ENCODE data around the gene TJP2.
"Not testable (repeated sequence)": the region's sequence is repeated elsewhere in the genome, so short reads cannot be mapped to it uniquely, and the experiment has no call there.

The TJP2 gene

GRCh38 chr9:69164573-69164972, 9.5 kb upstream of the TJP2 start:
- DNase-seq, result not testable (repeated sequence)

GRCh38 chr9:69165581-69165980, 8.5 kb upstream of the TJP2 start:
- no peak for DNase-seq

GRCh38 chr9:69168709-69169217, 5.3 kb upstream of the TJP2 start:
- no peak for DNase-seq

GRCh38 chr9:69170231-69170630, 3.8 kb upstream of the TJP2 start:
- no peak for DNase-seq

GRCh38 chr9:69171049-69171448, 3.0 kb upstream of the TJP2 start:
- no peak for DNase-seq

GRCh38 chr9:69171517-69171916, 2.6 kb upstream of the TJP2 start:
- DNase-seq, result no peak

GRCh38 chr9:69172895-69173294, 1.2 kb upstream of the TJP2 start:
- DNase-seq, result no peak

GRCh38 chr9:69173497-69173890, 583 bp upstream of the TJP2 start:
- no peak for DNase-seq

- no peak for DNase-seq
Measured at GRCh38 chr9:69174616-69175463, 763 bp downstream of the TJP2 start.

- DNase-seq, result no peak
Measured at GRCh38 chr9:69175486-69175885, 1.4 kb downstream of the TJP2 start.

GRCh38 chr9:69176471-69177171, 2.5 kb downstream of the TJP2 start:
- DNase-seq, result no peak

GRCh38 chr9:69178583-69179011, 4.5 kb downstream of the TJP2 start:
- DNase-seq, result no peak

GRCh38 chr9:69179037-69179436, 5.0 kb downstream of the TJP2 start:
- DNase-seq, result no peak

GRCh38 chr9:69180200-69180599, 6.1 kb downstream of the TJP2 start:
- no peak for DNase-seq

- DNase-seq, result no peak
Measured at GRCh38 chr9:69180670-69181069, 6.6 kb downstream of the TJP2 start.

GRCh38 chr9:69181908-69182353, 7.9 kb downstream of the TJP2 start:
- no peak for DNase-seq

GRCh38 chr9:69184266-69184665, 10.2 kb downstream of the TJP2 start:
- no peak for DNase-seq

GRCh38 chr9:69186841-69187611, 12.9 kb downstream of the TJP2 start:
- no peak for DNase-seq

GRCh38 chr9:69188975-69189374, 14.9 kb downstream of the TJP2 start:
- DNase-seq, result no peak

- DNase-seq, result no peak
Measured at GRCh38 chr9:69190086-69190862, 16.2 kb downstream of the TJP2 start.

GRCh38 chr9:69190863-69191181, 16.7 kb downstream of the TJP2 start:
- DNase-seq, result no peak

GRCh38 chr9:69191231-69191630, 17.2 kb downstream of the TJP2 start:
- no peak for DNase-seq

- no peak for DNase-seq
Measured at GRCh38 chr9:69192214-69192613, 18.1 kb downstream of the TJP2 start.
